ENCODE measurements around the gene UFC1. TPM values are rescaled to one million over a fixed set of nuclear protein-coding genes. Genes with fewer than 3 reads are reported as not detected.

The UFC1 gene
- total and polyA plus RNA-seq, 2 of the 13 experiments (the other 11 are each of a cell fraction or from before 2014, with no cell fraction given) = 72.8 to 85.2 TPM

- TF ChIP-seq CSRNP1 (CRISPR knock-in tag; IDR thresholded peaks at IDR 0.05) = peak; percentile 89
- TF ChIP-seq ZSCAN31 (CRISPR knock-in tag; IDR thresholded peaks at IDR 0.05; ENCODE audit: low read depth) = 0 out of 2 replicates have a peak, but pooled peaks have one; percentile 64
- peak; percentile 54; the same call in 1 of the 2 replicates for TF ChIP-seq DZIP1 (CRISPR knock-in tag; IDR thresholded peaks at IDR 0.05)
- TF ChIP-seq FOXP1 (IDR thresholded peaks at IDR 0.05) = no peak
- TF ChIP-seq FOXP1 (CRISPR knock-in tag; IDR thresholded peaks at IDR 0.05) = peak; percentile 23; the same call in 1 of the 2 replicates
These were observed 48.3 kb downstream of the UFC1 start, which contains the start of gene NDUFS2 (continued) for GRCh38 chr1:161201836-161202712.

DNA sequence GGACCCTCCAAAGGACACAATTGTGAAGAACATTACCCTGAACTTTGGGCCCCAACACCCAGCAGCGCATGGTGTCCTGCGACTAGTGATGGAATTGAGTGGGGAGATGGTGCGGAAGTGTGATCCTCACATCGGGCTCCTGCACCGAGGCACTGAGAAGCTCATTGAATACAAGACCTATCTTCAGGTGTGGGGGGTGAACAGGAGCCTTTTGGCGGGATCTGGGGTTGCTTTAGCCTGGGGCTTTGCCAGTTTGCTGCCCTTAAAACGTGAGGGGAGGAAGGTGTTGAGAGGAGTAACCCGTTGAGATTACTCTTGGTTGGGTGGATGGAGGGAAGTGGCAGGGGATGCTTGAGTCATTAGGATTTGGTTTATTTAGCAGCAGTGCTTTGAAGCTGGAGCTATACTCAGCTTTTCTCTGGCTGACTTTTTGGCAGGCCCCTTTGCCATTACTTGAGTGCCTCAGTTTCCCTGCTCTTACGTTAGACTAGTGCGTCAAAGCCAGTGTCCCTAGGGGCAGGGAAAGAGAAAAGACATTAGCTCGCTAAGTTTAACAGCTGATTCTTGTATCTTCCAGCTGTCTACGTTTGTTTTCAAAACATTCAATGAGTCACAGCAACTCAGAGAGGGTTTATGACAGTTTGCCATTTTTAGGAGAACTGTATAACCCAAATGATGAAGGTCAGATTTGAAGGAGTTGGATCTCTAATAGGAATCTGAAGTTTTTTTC is 52.8 kb downstream of the UFC1 start:
- in situ Hi-C loops (cut with HindIII; ENCODE audit: extremely low pct_ligation_motif_present, low pct_unique_long_range_greater_than_20kb) = no loop called here
- CTCF ChIA-PET (ENCODE audit: low intra/inter-chr PET ratio, low total read pairs) = no interaction called here
- no peak for ATAC-seq
- Histone ChIP-seq H3K9ac (ENCODE audit: insufficient read depth, low read depth, low read length) (no peak overlapping the region), H3K79me2 (ENCODE audit: insufficient read depth, low read length) (peaks cover 25% of the 10 kb centered on the region), H3K4me1 (ENCODE audit: insufficient read depth, low read length) (peaks cover 51% of the 10 kb centered on the region), H3K27me3 (ENCODE audit: control insufficient read depth in 1 of 2, insufficient read depth in 2 of 2, low read length in 2 of 2) (no peaks in the 10 kb centered on the region; a peak in 1 of 5 replicates), H3K9me3 (ENCODE audit: low read length) (no peaks in the 10 kb centered on the region), H2AFZ (ENCODE audit: low read length) (no peak overlapping the region), H3K36me3 (replicated peaks in 1 of 2; ENCODE audit: control insufficient read depth in 1 of 2, insufficient read depth in 2 of 2, low read length in 2 of 2) (peaks cover 14 to 69% of the 10 kb centered on the region in 2 experiments), H3K4me3 (replicated peaks in 1 of 3; ENCODE audit: insufficient read depth in 1 of 3, low read depth in 2 of 3, low read length in 3 of 3) (no peak overlapping the region), H3K27ac (ENCODE audit: extremely low read length, insufficient read depth, low read length) (no peak overlapping the region), H4K20me1 (ENCODE audit: insufficient read depth, low read length) (no peaks in the 10 kb centered on the region), H3K4me2 (ENCODE audit: low read depth, low read length) (no peak overlapping the region)
- no peak for DNase-seq (ENCODE audit: low spot score)
- FAIRE-seq = no peak
- BruUV-seq (replicated peaks) = no TSS peak
- POLR2A ChIA-PET = interaction anchor here (13.8 kb wide), 1 partner anchor 15 kb away, joined by 357 read pairs; the partner anchor contains the start of genes APOA2 and TOMM40L
- 96% methylated on average over 12 of the region's 12 CpGs for WGBS (ENCODE audit: low lambda C conversion rate)
- intact Hi-C loops (cut with micrococcal nuclease; ENCODE audit: unreplicated experiment) = no loop called here
- TF ChIP-seq, protein P1, sequence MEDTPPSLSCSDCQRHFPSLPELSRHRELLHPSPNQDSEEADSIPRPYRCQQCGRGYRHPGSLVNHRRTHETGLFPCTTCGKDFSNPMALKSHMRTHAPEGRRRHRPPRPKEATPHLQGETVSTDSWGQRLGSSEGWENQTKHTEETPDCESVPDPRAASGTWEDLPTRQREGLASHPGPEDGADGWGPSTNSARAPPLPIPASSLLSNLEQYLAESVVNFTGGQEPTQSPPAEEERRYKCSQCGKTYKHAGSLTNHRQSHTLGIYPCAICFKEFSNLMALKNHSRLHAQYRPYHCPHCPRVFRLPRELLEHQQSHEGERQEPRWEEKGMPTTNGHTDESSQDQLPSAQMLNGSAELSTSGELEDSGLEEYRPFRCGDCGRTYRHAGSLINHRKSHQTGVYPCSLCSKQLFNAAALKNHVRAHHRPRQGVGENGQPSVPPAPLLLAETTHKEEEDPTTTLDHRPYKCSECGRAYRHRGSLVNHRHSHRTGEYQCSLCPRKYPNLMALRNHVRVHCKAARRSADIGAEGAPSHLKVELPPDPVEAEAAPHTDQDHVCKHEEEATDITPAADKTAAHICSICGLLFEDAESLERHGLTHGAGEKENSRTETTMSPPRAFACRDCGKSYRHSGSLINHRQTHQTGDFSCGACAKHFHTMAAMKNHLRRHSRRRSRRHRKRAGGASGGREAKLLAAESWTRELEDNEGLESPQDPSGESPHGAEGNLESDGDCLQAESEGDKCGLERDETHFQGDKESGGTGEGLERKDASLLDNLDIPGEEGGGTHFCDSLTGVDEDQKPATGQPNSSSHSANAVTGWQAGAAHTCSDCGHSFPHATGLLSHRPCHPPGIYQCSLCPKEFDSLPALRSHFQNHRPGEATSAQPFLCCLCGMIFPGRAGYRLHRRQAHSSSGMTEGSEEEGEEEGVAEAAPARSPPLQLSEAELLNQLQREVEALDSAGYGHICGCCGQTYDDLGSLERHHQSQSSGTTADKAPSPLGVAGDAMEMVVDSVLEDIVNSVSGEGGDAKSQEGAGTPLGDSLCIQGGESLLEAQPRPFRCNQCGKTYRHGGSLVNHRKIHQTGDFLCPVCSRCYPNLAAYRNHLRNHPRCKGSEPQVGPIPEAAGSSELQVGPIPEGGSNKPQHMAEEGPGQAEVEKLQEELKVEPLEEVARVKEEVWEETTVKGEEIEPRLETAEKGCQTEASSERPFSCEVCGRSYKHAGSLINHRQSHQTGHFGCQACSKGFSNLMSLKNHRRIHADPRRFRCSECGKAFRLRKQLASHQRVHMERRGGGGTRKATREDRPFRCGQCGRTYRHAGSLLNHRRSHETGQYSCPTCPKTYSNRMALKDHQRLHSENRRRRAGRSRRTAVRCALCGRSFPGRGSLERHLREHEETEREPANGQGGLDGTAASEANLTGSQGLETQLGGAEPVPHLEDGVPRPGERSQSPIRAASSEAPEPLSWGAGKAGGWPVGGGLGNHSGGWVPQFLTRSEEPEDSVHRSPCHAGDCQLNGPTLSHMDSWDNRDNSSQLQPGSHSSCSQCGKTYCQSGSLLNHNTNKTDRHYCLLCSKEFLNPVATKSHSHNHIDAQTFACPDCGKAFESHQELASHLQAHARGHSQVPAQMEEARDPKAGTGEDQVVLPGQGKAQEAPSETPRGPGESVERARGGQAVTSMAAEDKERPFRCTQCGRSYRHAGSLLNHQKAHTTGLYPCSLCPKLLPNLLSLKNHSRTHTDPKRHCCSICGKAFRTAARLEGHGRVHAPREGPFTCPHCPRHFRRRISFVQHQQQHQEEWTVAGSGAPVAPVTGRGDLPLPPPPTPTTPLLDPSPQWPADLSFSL (CRISPR knock-in tag; IDR thresholded peaks at IDR 0.05) = no peak
- TF ChIP-seq ZNF572 (CRISPR knock-in tag; IDR thresholded peaks at IDR 0.05) = no peak
- TF ChIP-seq PPARG (CRISPR knock-in tag; conservative IDR thresholded peaks at IDR 0.05) = no peak
- no peak for TF ChIP-seq RXRB (CRISPR knock-in tag; IDR thresholded peaks at IDR 0.05; ENCODE audit: borderline replicate concordance)

Data from HepG2 (cell line).